HG03159 (cell line): ENCODE data around the gene MEF2D.
A peak's percentile ranks its signal among the peaks of the same experiment; 100 is the strongest.

Experiments used
- ATAC-seq: cut with Tn5 transposase; IDR thresholded peaks from one replicate; pipeline ENCODE4 v1.9.1; 2021; ENCODE audit warnings: mild to moderate bottlenecking, moderate library complexity; ENCODE audit not compliant: unreplicated experiment

MEF2D gene

GRCh38 chr1:156471496-156472490 lies 28.8 kb downstream of the MEF2D start:
- no peak for ATAC-seq

GRCh38 chr1:156470473-156470872 lies 30.1 kb downstream of the MEF2D start:
- ATAC-seq: no peak

- ATAC-seq: no peak
These were observed 31.8 kb downstream of the MEF2D start for GRCh38 chr1:156468693-156469345.

GRCh38 chr1:156467906-156468305 lies 32.7 kb downstream of the MEF2D start:
- ATAC-seq: no peak

GRCh38 chr1:156467385-156467784 lies 33.2 kb downstream of the MEF2D start:
- no peak for ATAC-seq

GRCh38 chr1:156465747-156466365 lies 34.7 kb downstream of the MEF2D start:
- no peak for ATAC-seq

- no peak for ATAC-seq
These were observed 35.6 kb downstream of the MEF2D start for GRCh38 chr1:156464825-156465452.

GRCh38 chr1:156464335-156464734 lies 36.2 kb downstream of the MEF2D start:
- no peak for ATAC-seq

GRCh38 chr1:156463874-156464273 lies 36.7 kb downstream of the MEF2D start:
- ATAC-seq: no peak

GRCh38 chr1:156462954-156463795 lies 37.4 kb downstream of the MEF2D start:
- ATAC-seq: no peak

GRCh38 chr1:156461781-156462647 lies 38.6 kb downstream of the MEF2D start:
- no peak for ATAC-seq

GRCh38 chr1:156461109-156461508 lies 39.5 kb downstream of the MEF2D start:
- no peak for ATAC-seq

- ATAC-seq: no peak
These were observed 40.0 kb downstream of the MEF2D start for GRCh38 chr1:156460525-156460924.

GRCh38 chr1:156458181-156458503 lies 42.4 kb downstream of the MEF2D start:
- ATAC-seq: no peak

GRCh38 chr1:156456625-156457465 lies 43.7 kb downstream of the MEF2D start:
- ATAC-seq: peak; percentile 71

- ATAC-seq: no peak
These were observed 45.2 kb downstream of the MEF2D start for GRCh38 chr1:156455362-156455761.

GRCh38 chr1:156452907-156453306 lies 47.7 kb downstream of the MEF2D start:
- ATAC-seq: no peak

- ATAC-seq: no peak
These were observed 48.9 kb downstream of the MEF2D start for GRCh38 chr1:156451505-156452160.
